ENCODE results near the gene PRM1. TPM values are rescaled to one million over a fixed set of nuclear protein-coding genes. Genes with fewer than 3 reads are reported as not detected.

PRM1 gene
- total RNA-seq, 1 experiment from 2014 or later = not detected

DNA sequence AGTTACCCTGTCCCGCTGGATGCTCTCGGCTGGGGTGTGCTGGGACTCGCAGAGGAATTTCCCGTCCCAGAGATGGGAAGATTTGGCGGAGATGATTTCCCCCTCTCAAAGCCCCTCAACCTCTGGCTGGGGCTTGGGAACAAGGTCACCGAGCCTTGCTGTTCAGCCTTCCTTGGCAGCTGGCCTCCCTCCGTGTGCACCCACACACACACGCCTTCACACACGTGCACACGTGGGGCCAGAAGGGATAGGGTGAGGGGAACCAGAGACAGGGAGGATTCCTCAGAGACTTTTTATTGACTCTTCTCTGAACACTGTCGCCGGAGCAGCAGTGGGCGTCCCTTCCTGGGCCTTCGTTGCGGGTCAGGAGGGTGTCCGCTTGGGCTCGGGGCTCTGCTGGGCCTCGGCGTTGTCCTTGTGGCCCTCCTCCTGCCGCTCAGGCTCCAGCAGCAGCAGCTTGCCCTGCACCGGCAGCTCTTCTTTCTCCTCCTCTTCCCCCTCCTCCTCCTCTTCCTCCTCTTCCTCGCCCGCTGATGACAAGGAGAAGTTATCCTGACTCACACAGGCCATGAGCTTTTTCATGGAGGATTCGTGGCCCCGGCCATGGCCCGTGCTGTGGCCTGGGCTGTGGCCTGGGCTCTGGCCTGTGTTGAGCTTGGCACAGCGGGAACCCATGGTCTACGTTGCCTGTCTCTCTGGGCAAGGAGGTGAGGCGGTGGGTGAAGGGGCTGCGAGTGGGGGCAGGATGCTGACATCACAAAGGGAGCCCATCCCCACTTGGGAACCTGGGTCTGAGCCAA is 8.0 kb downstream of the PRM1 start, which contains the start of gene PRM3:
Gene PRM3 (minus strand): TSS at position 709 of the 800 bp plus-strand sequence. CDS start 34 bp downstream, at position 675.
- Histone ChIP-seq H3K4me1 (ENCODE audit: insufficient read depth, low read length) (no peaks in the 10 kb centered on the region), H3K27ac (ENCODE audit: insufficient read length, low read depth, low read length) (no peak within 1 kb of the TSS), H4K20me1 (ENCODE audit: control insufficient read depth, insufficient read depth, insufficient read length) (no peaks in the 10 kb centered on the region), H2BK5ac (ENCODE audit: insufficient read length, low read length) (no peak within 1 kb of the TSS), H3T11ph (ENCODE audit: low read length) (no peak within 1 kb of the TSS), H3K56ac (ENCODE audit: insufficient read length, low read depth, low read length) (no peak within 1 kb of the TSS), H3K14ac (ENCODE audit: insufficient read depth, low read length) (no peak within 1 kb of the TSS), H3K23me2 (ENCODE audit: insufficient read length, low read depth, low read length, poor library complexity, severe bottlenecking) (no peaks in the 10 kb centered on the region), H2AFZ (ENCODE audit: low read length) (no peak within 1 kb of the TSS), H2BK20ac (ENCODE audit: low read depth, low read length, poor library complexity, severe bottlenecking) (no peak within 1 kb of the TSS), H3K4ac (ENCODE audit: low read depth, low read length) (no peak within 1 kb of the TSS), H4K8ac (replicated peaks; ENCODE audit: insufficient read length, low read depth, low read length) (no peak within 1 kb of the TSS), H2BK120ac (ENCODE audit: low read depth, low read length, poor library complexity, severe bottlenecking) (no peak within 1 kb of the TSS), H3K18ac (ENCODE audit: insufficient read length, low read depth, low read length) (peak within 1 kb of the TSS; percentile 5), H3K23ac (ENCODE audit: insufficient read length, low read depth, low read length) (no peak within 1 kb of the TSS), H3K27me3 (ENCODE audit: insufficient read depth, low read length) (no peaks in the 10 kb centered on the region), H2BK12ac (ENCODE audit: insufficient read length, low read depth, low read length) (no peak within 1 kb of the TSS), H2AK5ac (ENCODE audit: insufficient read length, low read length) (no peak within 1 kb of the TSS), H4K91ac (ENCODE audit: insufficient read length, low read depth, low read length) (no peak within 1 kb of the TSS), H3K79me2 (ENCODE audit: insufficient read depth, low read length) (no peaks in the 10 kb centered on the region), H3K9ac (ENCODE audit: extremely low read depth, insufficient read length, low read length) (no peak within 1 kb of the TSS), H3K4me2 (ENCODE audit: insufficient read depth, insufficient read length, low read length) (no peak within 1 kb of the TSS), H3K9me3 (ENCODE audit: control insufficient read depth, low read depth, low read length) (no peaks in the 10 kb centered on the region), H4K5ac (ENCODE audit: insufficient read length, low read depth, low read length) (no peak within 1 kb of the TSS), H2BK15ac (ENCODE audit: low read depth, low read length) (no peak within 1 kb of the TSS; the same call in 1 of the 2 replicates), H3K79me1 (ENCODE audit: insufficient read depth, low read depth, low read length, poor library complexity, severe bottlenecking) (no peaks in the 10 kb centered on the region)
- TF ChIP-seq, protein P1, sequence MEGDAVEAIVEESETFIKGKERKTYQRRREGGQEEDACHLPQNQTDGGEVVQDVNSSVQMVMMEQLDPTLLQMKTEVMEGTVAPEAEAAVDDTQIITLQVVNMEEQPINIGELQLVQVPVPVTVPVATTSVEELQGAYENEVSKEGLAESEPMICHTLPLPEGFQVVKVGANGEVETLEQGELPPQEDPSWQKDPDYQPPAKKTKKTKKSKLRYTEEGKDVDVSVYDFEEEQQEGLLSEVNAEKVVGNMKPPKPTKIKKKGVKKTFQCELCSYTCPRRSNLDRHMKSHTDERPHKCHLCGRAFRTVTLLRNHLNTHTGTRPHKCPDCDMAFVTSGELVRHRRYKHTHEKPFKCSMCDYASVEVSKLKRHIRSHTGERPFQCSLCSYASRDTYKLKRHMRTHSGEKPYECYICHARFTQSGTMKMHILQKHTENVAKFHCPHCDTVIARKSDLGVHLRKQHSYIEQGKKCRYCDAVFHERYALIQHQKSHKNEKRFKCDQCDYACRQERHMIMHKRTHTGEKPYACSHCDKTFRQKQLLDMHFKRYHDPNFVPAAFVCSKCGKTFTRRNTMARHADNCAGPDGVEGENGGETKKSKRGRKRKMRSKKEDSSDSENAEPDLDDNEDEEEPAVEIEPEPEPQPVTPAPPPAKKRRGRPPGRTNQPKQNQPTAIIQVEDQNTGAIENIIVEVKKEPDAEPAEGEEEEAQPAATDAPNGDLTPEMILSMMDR (conservative IDR thresholded peaks at IDR 0.05) = no peak
- no peak within 1 kb of the TSS for H3K4me3 Mint-ChIP-seq
- H3K4me1 Mint-ChIP-seq = peaks cover 6 to 10% of the 10 kb centered on the region in 2 experiments
- peak within 1 kb of the TSS in 1 of 3 experiments; percentile 11; a peak in 2 of 7 replicates for H3K27ac Mint-ChIP-seq
- peaks cover 0 to 7% of the 10 kb centered on the region in 2 experiments; a peak in 3 of 5 replicates for H3K9me3 Mint-ChIP-seq
- no CpG with 5 or more reads among the region's 30 CpGs for WGBS (ENCODE audit: extremely low coverage, insufficient read length, low lambda C conversion rate)
- no peak for DNase-seq
- no peaks in the 10 kb centered on the region for H3K36me3 Mint-ChIP-seq (ENCODE audit: insufficient read depth in 1 of 3, low read depth in 3 of 3)
- peaks cover 2% of the 10 kb centered on the region for H3K27me3 Mint-ChIP-seq (ENCODE audit: low read depth)

Measured in H9 (cell line).